Brain microvascular endothelial cell (primary cell): ENCODE data around the gene INPP5D.

ENCODE experiments used
- DNase-seq: peaks from one replicate; pipeline ENCODE4 v3.0.0-alpha.2; 2020
- H3K27ac ChIP-seq: fragments of 250-450 bp; sonication (Bioruptor Pico); 2 replicates; pipeline ENCODE4 v1.5.1; 2020; ENCODE audit warnings: mild to moderate bottlenecking, moderate library complexity
- H3K27me3 ChIP-seq: fragments of 250-450 bp; sonication (Bioruptor Pico); replicated peaks from 2 replicates; pipeline ENCODE4 v1.5.1; 2020; ENCODE audit warnings: mild to moderate bottlenecking
- H3K36me3 ChIP-seq: fragments of 250-450 bp; sonication (Bioruptor Pico); replicated peaks from 2 replicates; pipeline ENCODE4 v1.5.1; 2020; ENCODE audit warnings: mild to moderate bottlenecking
- H3K4me3 ChIP-seq: 2 replicates; pipeline ENCODE4 v1.5.1; 2011; ENCODE audit warnings: low read depth, mild to moderate bottlenecking, control low read depth, low read length, moderate library complexity
- CTCF ChIP-seq: IDR thresholded peaks from 2 replicates; pipeline ENCODE4 v1.5.1; 2011; ENCODE audit warnings: low read depth, mild to moderate bottlenecking, moderate library complexity, low read length, control low read depth, inconsistent platforms; ENCODE audit errors: missing control alignments
- in situ Hi-C: cut with HindIII; loops from 2 replicates; pipeline ENCODE4 v1.10.0; 2017; ENCODE audit warnings: low sequenced_read_pairs, low pct_ligation_motif_present

INPP5D gene

GRCh38 chr2:233059797-233060500 is at the start of gene INPP5D:
Gene INPP5D (plus strand): TSS chr2:233060342. CDS start chr2:233060479, 137 bp downstream.
- no peak for TF ChIP-seq CTCF
- in situ Hi-C loops, result no loop called here
- no peak for DNase-seq
- H3K27me3 ChIP-seq, result no peaks in the 10 kb centered on the region
- H3K27ac ChIP-seq, result no peak within 1 kb of the TSS
- no peaks in the 10 kb centered on the region for H3K36me3 ChIP-seq
- no peak within 1 kb of the TSS for H3K4me3 ChIP-seq

GRCh38 chr2:233010569-233011267 is 49.4 kb upstream of the INPP5D start:
- no peak for TF ChIP-seq CTCF
- Histone ChIP-seq H3K36me3 (no peaks in the 10 kb centered on the region), H3K4me3 (no peak overlapping the region), H3K27me3 (no peaks in the 10 kb centered on the region), H3K27ac (no peak overlapping the region)
- no peak for DNase-seq
- in situ Hi-C loops, result no loop called here

- in situ Hi-C loops, result no loop called here
- no peak overlapping the region for H3K27ac ChIP-seq
- no peaks in the 10 kb centered on the region for H3K27me3 ChIP-seq
- H3K36me3 ChIP-seq, result no peaks in the 10 kb centered on the region
- no peak for DNase-seq
- TF ChIP-seq CTCF, result no peak
- no peak overlapping the region for H3K4me3 ChIP-seq
Observed at GRCh38 chr2:233011268-233011650, 48.9 kb upstream of the INPP5D start.

GRCh38 chr2:233011702-233012131 is 48.4 kb upstream of the INPP5D start:
- in situ Hi-C loops, result no loop called here
- DNase-seq, result no peak
- H3K36me3 ChIP-seq, result no peaks in the 10 kb centered on the region
- TF ChIP-seq CTCF, result no peak
- no peak overlapping the region for H3K4me3 ChIP-seq
- H3K27me3 ChIP-seq, result no peaks in the 10 kb centered on the region
- H3K27ac ChIP-seq, result no peak overlapping the region

- H3K27me3 ChIP-seq, result no peaks in the 10 kb centered on the region
- no peak overlapping the region for H3K27ac ChIP-seq
- no peak for DNase-seq
- in situ Hi-C loops, result no loop called here
- TF ChIP-seq CTCF, result no peak
- H3K4me3 ChIP-seq, result no peak overlapping the region
- no peaks in the 10 kb centered on the region for H3K36me3 ChIP-seq
Observed at GRCh38 chr2:233012301-233012971, 47.7 kb upstream of the INPP5D start.
